Smooth muscle cell of the brain vasculature (primary cell): ENCODE results near the gene RNF4.
"Not testable (repeated sequence)": the region's sequence is repeated elsewhere in the genome, so short reads cannot be mapped to it uniquely, and the experiment has no call there.

Source experiments
- DNase-seq: peaks from one replicate; pipeline ENCODE4 v3.0.0-alpha.2; 2012; ENCODE audit warnings: low read depth, low spot score

RNF4 gene

GRCh38 chr4:2468456-2469191 is at the start of gene RNF4:
TSS of gene RNF4 (plus strand) at chr4:2469106. CDS start at chr4:2490494, 21,388 bp downstream.
- DNase-seq, result peak; percentile 89

GRCh38 chr4:2419814-2420213 is 49.1 kb upstream of the RNF4 start:
- no peak for DNase-seq

- no peak for DNase-seq
These were observed 47.0 kb upstream of the RNF4 start for GRCh38 chr4:2421928-2422327.

- no peak for DNase-seq
These were observed 45.8 kb upstream of the RNF4 start for GRCh38 chr4:2423066-2423465.

GRCh38 chr4:2423695-2424094 is 45.2 kb upstream of the RNF4 start:
- no peak for DNase-seq

- DNase-seq, result no peak
These were observed 44.3 kb upstream of the RNF4 start for GRCh38 chr4:2424581-2424980.

- DNase-seq, result no peak
These were observed 43.4 kb upstream of the RNF4 start for GRCh38 chr4:2425386-2426068.

DNA sequence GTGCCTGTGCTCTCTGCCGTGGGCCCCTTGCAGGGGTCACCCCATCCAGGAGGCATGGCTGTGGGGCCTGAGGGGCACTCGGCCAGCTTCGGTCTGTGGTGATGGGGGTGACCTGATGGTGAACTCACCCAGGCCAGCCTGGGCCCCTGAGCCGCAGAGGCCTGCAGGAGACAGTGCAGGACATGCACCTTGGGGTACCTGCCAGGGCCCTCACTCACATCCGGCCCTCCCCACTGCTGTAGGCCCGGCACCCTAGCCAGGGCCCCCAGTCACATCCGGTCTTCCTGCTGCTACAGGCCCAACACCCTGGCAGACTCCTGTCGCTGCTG is 42.9 kb upstream of the RNF4 start:
- DNase-seq, result no peak

DNA sequence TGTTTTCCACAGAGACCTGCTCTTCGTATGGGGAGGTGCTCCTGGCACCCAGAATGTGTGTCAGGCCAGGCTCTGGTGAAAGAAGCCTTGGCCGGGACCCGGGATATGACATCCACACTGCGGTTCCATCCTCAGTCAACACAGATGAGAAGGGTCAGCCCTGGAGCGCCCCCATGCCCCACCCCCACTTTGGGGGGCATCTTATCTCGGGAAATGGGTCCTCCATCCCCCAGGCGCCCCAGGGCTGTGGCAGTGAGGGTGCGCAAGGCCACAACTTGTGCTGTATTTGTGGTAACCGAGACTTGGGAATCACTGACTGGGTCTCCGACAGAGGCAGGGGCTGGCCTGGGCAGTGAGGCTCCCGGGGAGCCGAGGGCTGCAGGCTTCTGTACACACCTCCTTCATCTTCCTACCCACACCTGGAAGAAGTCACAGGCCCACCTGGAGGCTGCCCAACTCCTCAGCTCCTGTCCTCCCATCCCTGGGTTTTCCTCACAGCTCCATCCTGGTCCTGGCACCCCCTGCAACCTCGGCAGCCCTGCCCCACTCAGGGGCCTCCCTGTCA is 42.1 kb upstream of the RNF4 start:
- DNase-seq, result no peak

GRCh38 chr4:2427383-2428334 is 41.2 kb upstream of the RNF4 start:
- no peak for DNase-seq

- DNase-seq, result no peak
These were observed 40.3 kb upstream of the RNF4 start for GRCh38 chr4:2428496-2429213.

GRCh38 chr4:2429945-2430757 is 38.8 kb upstream of the RNF4 start:
- not testable (repeated sequence) for DNase-seq

DNA sequence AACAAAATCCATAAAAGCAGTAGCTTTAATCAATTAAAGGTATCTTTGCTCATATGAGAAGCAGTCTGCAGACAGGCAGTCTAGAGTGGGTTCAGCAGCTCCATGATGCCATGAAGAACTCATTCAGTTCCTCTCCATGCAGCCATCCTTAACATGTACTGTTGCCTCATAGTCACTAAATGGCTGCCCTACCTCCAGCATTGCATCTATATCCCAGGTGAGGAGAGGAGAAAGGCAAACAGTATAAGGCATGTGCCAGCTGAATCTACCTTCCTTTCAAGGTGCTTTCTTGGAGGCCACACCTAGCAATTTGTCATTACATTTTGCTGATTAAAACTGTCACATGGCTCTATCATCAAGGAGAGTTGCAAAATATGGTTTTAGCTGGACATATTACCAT is 36.9 kb upstream of the RNF4 start:
- DNase-seq, result no peak

DNA sequence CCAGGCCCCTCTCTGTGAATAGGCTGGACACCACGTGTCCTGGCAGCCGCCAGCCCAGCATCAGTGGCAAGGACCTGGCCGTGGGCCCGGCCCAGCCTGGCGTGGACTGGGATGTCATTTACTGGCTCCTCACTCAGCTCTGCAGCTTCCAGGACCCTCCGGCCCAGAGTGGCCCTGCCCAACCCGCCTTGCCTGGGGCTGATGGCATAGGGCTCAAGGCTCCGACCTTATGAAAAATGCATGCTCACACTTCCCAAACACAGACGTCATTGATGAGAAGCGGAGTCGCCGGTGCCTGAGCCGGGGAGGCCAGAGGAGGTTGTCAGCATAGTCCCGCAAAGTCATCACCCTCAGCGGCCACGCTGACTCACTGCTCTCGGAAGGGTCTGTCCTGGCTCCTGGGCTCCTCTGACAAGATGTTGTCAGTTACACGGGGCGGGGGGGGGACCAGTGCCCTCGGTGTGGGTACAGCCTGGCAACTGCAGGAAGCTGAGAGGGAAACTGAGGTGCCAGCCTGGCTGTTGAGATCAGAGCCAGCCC is 35.8 kb upstream of the RNF4 start:
- DNase-seq, result no peak

- no peak for DNase-seq
These were observed 35.1 kb upstream of the RNF4 start for GRCh38 chr4:2433609-2434350.

- no peak for DNase-seq
These were observed 34.5 kb upstream of the RNF4 start for GRCh38 chr4:2434420-2434819.

- no peak for DNase-seq
These were observed 32.6 kb upstream of the RNF4 start for GRCh38 chr4:2436301-2436700.

DNA sequence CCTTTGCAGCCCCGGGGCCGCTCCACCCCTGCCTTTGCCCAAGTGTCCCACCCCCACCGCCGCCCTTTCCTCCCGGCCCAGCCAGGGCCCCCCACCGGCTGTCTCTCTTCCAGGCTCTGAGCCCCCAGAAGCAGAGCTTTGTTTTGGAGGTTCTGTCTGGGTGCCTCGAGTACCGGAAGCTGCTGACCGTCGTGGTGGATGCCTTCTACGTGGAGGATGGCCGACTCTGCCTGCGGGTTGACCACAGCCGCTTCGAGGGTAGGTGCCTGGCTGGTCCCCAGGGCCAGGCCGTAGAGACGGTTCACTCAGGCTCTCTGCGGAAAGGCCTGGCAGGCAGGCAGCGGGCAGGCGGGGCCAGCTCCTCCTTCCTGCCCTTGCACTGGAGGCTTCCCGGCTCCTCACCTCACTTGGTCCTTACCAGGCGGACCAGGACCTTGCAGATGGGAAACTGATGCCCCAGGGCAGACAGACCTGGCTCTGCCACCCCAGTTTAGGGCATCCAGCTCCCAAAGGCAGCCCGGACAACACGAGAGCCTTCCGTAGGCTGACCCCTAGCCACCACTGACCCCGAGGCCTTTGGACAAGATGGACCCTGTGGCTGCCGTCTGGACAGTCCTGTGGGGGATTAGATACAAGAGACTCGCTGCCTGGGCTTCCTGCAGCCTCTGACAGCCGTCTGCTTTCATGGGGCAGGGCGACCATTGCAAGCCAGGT is 32.0 kb upstream of the RNF4 start:
- DNase-seq, result no peak
